Measurements from ENCODE around the gene PCNX3. TPM values are rescaled to one million over a fixed set of nuclear protein-coding genes. Genes with fewer than 3 reads are reported as not detected.
A peak's percentile ranks its signal among the peaks of the same experiment; 100 is the strongest.

Gene PCNX3
- total and polyA plus RNA-seq, 10 of the 15 experiments (the other 5 are each of a cell fraction or from before 2014, with no cell fraction given) = 0.03 to 46.6 (median 8.4) TPM

GRCh38 chr11:65657426-65657825, 41.9 kb downstream of the PCNX3 start:
- CTCF ChIA-PET = interaction anchor here (1.4 to 1.7 kb wide), 2 partner anchors 19 to 32 kb away, joined by 3 to 4 read pairs; partner anchors contain the start of gene SIPA1
- FAIRE-seq = no peak

More at GRCh38 chr11:65657426-65657825, 41.9 kb downstream of the PCNX3 start:
- in situ Hi-C loops (cut with MboI) = no loop called here
- Histone ChIP-seq H3K4me2 (ENCODE audit: control insufficient read depth, insufficient read depth) (no peak overlapping the region), H3K36me3 (ENCODE audit: control insufficient read depth in 2 of 2, insufficient read depth in 2 of 2, low read length in 1 of 2) (peaks cover 38 to 51% of the 10 kb centered on the region in 2 experiments), H3K27me3 (replicated peaks in 1 of 2; ENCODE audit: control insufficient read depth in 2 of 2, insufficient read depth in 2 of 2, low read length in 1 of 2) (no peaks in the 10 kb centered on the region), H3K9me3 (replicated peaks; ENCODE audit: control insufficient read depth, insufficient read depth, low read length) (no peaks in the 10 kb centered on the region), H3K9ac (ENCODE audit: control insufficient read depth, insufficient read depth, low read length) (no peak overlapping the region), H2AFZ (ENCODE audit: control insufficient read depth, low read depth, low read length) (no peak overlapping the region), H3K4me3 (no peak overlapping the region), H3K4me1 (ENCODE audit: control insufficient read depth, insufficient read depth, low read length) (peaks cover 20% of the 10 kb centered on the region), H3K27ac (ENCODE audit: control insufficient read depth, insufficient read depth) (no peak overlapping the region), H3K79me2 (ENCODE audit: control insufficient read depth, insufficient read depth, low read length) (peaks cover 25% of the 10 kb centered on the region), H4K20me1 (ENCODE audit: control insufficient read depth, insufficient read depth) (no peaks in the 10 kb centered on the region; the same call in none of the 2 replicates)
- no TSS peak for BruUV-seq (replicated peaks)
- intact Hi-C loops (cut with micrococcal nuclease; ENCODE audit: unreplicated experiment) = no loop called here
- RAD21 ChIA-PET (ENCODE audit: unreplicated experiment) = interaction anchor here (1.1 kb wide), 1 partner anchor 31 kb away, joined by 4 read pairs; no protein-coding TSS in a partner anchor
- POLR2A ChIA-PET = interaction anchor here (1.0 to 7.9 kb wide), 4 partner anchors 10 to 84 kb away, joined by 3 to 100 read pairs (median 6); partner anchors contain the start of genes MAP3K11, PCNX3 and SIPA1
- DNase-seq (ENCODE audit: low read depth, low spot score) (no peak), ATAC-seq (no peak)
- TF ChIP-seq RELB (IDR thresholded peaks at IDR 0.05; ENCODE audit: low read depth) (no peak), POLR2A (IDR thresholded peaks at IDR 0.05; ENCODE audit: low read depth, low read length) (peak; percentile 60)
- WGBS (ENCODE audit: insufficient coverage, insufficient replicate concordance, low lambda C conversion rate, missing lambda C conversion rate) = 85% methylated on average over 7 of the region's 7 CpGs
- SMC1A ChIA-PET (ENCODE audit: uncharacterized antibody, unreplicated experiment) = interaction anchor here (1.3 kb wide), 1 partner anchor 17 kb away, joined by 3 read pairs; no protein-coding TSS in a partner anchor
